Tibial artery (tissue), 4 donors: Measurements from ENCODE around the gene LRIT1.

Experiments used
- DNase-seq, 2 donors: peaks; one replicate each; pipeline ENCODE4 v3.0.0-alpha.2; 2019
- H3K27ac ChIP-seq, 2 donors: fragments of 200-600 bp; sonication (generic) in 1 of 2; 1 replicate in 1 of 2; 2 replicates in 1 of 2; pipeline ENCODE4 v1.5.1; 2018 to 2019; ENCODE audit warnings: mild to moderate bottlenecking in 1 of 2
- H3K27me3 ChIP-seq, 2 donors: fragments of 200-600 bp; sonication (generic) in 1 of 2; one replicate each; pipeline versions ENCODE4 v1.5.1 to v1.6.0; 2016 to 2019
- H3K36me3 ChIP-seq, 3 donors: fragments of 200-600 bp; sonication (generic) in 2 of 3; one replicate each; pipeline ENCODE4 v1.5.1; 2016 to 2019; ENCODE audit warnings: mild to moderate bottlenecking in 2 of 3
- H3K4me1 ChIP-seq, 4 donors: fragments of 200-600 bp; sonication (generic) in 2 of 4; 1 replicate in 3 of 4; 2 replicates in 1 of 4; pipeline ENCODE4 v1.5.1; 2016 to 2019
- H3K4me3 ChIP-seq, 2 donors: fragments of 200-600 bp; sonication (generic) in 1 of 2; 1 replicate in 1 of 2; 2 replicates in 1 of 2; pipeline ENCODE4 v1.5.1; 2018 to 2019; ENCODE audit warnings: mild to moderate bottlenecking in 2 of 2
- H3K9me3 ChIP-seq, 3 donors: fragments of 200-600 bp; sonication (generic) in 1 of 3; one replicate each; pipeline ENCODE4 v1.5.1; 2016 to 2019
- intact Hi-C: fragments of 100-400 bp; cut with DNase I; formaldehyde crosslinking; loops from one replicate; pipeline ENCODE4 v1.15.0; 2023; ENCODE audit warnings: low total_unique reads
- TF ChIP-seq, protein P1 (sequence below), 2 experiments: fragments of 200-600 bp in 1 of 2; fragments of 450-650 bp in 1 of 2; IDR thresholded peaks; one replicate each; pipeline ENCODE4 v1.5.1; 2017 to 2019; ENCODE audit warnings: antibody characterized with exemption in 2 of 2, mild to moderate bottlenecking in 1 of 2, moderate library complexity in 1 of 2

Gene LRIT1

GRCh38 chr10:84204122-84204521 lies 37.2 kb downstream of the LRIT1 start:
- intact Hi-C loops: no loop called here
- peaks cover 0 to 34% of the 10 kb centered on the region in 2 donors for H3K27me3 ChIP-seq
- TF ChIP-seq, protein P1, sequence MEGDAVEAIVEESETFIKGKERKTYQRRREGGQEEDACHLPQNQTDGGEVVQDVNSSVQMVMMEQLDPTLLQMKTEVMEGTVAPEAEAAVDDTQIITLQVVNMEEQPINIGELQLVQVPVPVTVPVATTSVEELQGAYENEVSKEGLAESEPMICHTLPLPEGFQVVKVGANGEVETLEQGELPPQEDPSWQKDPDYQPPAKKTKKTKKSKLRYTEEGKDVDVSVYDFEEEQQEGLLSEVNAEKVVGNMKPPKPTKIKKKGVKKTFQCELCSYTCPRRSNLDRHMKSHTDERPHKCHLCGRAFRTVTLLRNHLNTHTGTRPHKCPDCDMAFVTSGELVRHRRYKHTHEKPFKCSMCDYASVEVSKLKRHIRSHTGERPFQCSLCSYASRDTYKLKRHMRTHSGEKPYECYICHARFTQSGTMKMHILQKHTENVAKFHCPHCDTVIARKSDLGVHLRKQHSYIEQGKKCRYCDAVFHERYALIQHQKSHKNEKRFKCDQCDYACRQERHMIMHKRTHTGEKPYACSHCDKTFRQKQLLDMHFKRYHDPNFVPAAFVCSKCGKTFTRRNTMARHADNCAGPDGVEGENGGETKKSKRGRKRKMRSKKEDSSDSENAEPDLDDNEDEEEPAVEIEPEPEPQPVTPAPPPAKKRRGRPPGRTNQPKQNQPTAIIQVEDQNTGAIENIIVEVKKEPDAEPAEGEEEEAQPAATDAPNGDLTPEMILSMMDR (IDR thresholded peaks at IDR 0.05): no peak

GRCh38 chr10:84202349-84202748 lies 39.0 kb downstream of the LRIT1 start:
- H3K36me3 ChIP-seq: no peaks in the 10 kb centered on the region
- intact Hi-C loops: no loop called here
- no peaks in the 10 kb centered on the region for H3K4me1 ChIP-seq
- no peaks in the 10 kb centered on the region for H3K9me3 ChIP-seq
- no peak overlapping the region for H3K4me3 ChIP-seq
- peak in 1 of 2 donors; percentile 45 for DNase-seq
- no peak overlapping the region for H3K27ac ChIP-seq
- peaks cover 0 to 43% of the 10 kb centered on the region in 2 donors for H3K27me3 ChIP-seq
- TF ChIP-seq, protein P1 (IDR thresholded peaks at IDR 0.05): no peak

More at GRCh38 chr10:84204122-84204521, 37.2 kb downstream of the LRIT1 start:
- DNase-seq: peak in 1 of 2 donors; percentile 42
- H3K4me3 ChIP-seq: no peak overlapping the region
- no peak overlapping the region for H3K27ac ChIP-seq
- no peaks in the 10 kb centered on the region for H3K9me3 ChIP-seq
- H3K36me3 ChIP-seq: no peaks in the 10 kb centered on the region
- H3K4me1 ChIP-seq: no peaks in the 10 kb centered on the region

DNA sequence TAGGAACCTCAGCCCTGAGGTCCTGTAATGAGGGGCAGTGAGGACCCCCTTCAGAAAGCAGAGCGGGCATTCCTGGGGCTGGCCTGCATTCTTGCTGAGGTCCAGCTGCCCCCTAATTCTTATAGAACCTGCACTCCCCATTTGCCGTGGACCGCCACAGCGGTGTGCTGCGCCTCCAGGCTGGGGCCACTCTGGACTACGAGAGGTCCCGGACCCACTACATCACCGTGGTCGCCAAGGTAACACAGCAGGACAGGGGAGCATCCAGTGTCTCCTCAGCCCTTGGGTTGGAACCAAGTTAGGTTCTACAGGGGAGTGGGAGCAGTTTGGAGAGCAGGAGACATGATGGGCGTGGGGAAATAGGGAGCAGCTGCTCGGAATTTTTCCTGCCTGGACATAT lies 39.7 kb downstream of the LRIT1 start:
- peaks cover 0 to 47% of the 10 kb centered on the region in 2 donors for H3K27me3 ChIP-seq
- DNase-seq: peak in 1 of 2 donors; percentile 43
- no peaks in the 10 kb centered on the region for H3K9me3 ChIP-seq
- H3K4me1 ChIP-seq: no peaks in the 10 kb centered on the region
- TF ChIP-seq, protein P1 (IDR thresholded peaks at IDR 0.05): no peak
- no peaks in the 10 kb centered on the region for H3K36me3 ChIP-seq
- no peak overlapping the region for H3K4me3 ChIP-seq
- H3K27ac ChIP-seq: no peak overlapping the region
- intact Hi-C loops: no loop called here

DNA sequence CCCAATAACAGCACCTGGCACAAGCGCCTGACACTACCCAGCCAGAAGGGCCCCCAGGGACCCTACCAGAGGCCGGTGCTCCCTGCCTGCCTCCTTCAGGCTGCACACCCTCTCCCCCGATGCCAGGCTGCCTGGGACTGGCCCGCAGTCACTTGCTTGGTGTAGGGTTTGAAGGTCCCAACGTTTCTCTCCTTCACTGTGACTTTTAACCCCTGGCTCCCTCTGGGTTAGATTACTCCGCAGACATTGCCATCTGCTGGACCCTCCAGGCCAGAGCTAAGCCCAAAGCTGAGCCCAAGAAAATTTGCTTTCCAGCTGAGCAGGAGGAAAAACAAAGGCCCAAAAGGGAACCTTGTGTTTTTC lies 40.1 kb downstream of the LRIT1 start:
- Histone ChIP-seq H3K27me3 (peaks cover 0 to 47% of the 10 kb centered on the region in 2 donors), H3K9me3 (no peaks in the 10 kb centered on the region), H3K4me1 (no peaks in the 10 kb centered on the region), H3K4me3 (no peak overlapping the region), H3K27ac (no peak overlapping the region), H3K36me3 (no peaks in the 10 kb centered on the region)
- TF ChIP-seq, protein P1 (IDR thresholded peaks at IDR 0.05): no peak
- DNase-seq: no peak
- intact Hi-C loops: no loop called here

DNA sequence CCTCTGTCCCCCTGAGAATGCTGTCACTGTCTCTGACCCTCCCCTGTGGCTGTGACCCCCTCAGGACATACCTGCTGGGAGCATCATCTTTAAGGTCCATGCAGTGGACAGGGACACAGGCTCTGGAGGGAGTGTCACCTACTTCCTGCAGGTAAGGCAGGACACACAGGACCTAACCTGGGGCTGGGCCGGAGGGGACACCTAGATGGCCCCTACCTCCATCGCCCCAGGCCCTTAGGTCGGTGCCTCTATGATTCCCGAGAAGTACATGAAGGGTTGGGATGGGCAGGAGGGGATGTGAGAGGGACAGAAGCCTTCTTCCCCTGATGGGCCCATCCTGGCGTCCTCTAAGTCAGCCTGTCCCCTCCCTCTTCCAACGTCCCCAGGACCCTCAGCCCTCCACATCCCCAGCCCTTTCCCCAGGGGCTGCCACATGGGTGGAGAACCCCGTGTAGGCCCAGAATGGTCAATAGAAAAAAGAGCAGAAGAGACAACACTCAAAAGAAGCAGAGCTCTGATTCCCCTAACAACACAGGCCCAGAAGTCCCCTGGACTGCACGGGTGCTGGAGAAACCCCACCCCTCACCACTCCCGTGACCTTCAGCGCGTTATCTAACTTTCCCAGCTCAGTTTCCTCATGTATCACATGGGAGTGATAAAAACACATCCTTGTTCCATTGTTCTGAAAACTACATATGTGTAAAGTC lies 40.7 kb downstream of the LRIT1 start:
- Histone ChIP-seq H3K36me3 (no peaks in the 10 kb centered on the region), H3K27ac (no peak overlapping the region), H3K9me3 (no peaks in the 10 kb centered on the region), H3K4me3 (no peak overlapping the region), H3K4me1 (no peaks in the 10 kb centered on the region), H3K27me3 (peaks cover 0 to 50% of the 10 kb centered on the region in 2 donors)
- intact Hi-C loops: no loop called here
- DNase-seq: no peak
- TF ChIP-seq, protein P1 (IDR thresholded peaks at IDR 0.05): no peak
